ENCODE results near the gene SEMA3G.

SEMA3G gene

GRCh38 chr3:52444860-52445793, at the start of gene SEMA3G:
Gene SEMA3G (minus strand): TSS chr3:52445103. CDS start chr3:52445027, 76 bp downstream.
- DNase-seq (ENCODE audit: low spot score): peak; percentile 88

GRCh38 chr3:52494445-52494844, 49.5 kb upstream of the SEMA3G start:
- DNase-seq (ENCODE audit: low spot score): no peak

DNA sequence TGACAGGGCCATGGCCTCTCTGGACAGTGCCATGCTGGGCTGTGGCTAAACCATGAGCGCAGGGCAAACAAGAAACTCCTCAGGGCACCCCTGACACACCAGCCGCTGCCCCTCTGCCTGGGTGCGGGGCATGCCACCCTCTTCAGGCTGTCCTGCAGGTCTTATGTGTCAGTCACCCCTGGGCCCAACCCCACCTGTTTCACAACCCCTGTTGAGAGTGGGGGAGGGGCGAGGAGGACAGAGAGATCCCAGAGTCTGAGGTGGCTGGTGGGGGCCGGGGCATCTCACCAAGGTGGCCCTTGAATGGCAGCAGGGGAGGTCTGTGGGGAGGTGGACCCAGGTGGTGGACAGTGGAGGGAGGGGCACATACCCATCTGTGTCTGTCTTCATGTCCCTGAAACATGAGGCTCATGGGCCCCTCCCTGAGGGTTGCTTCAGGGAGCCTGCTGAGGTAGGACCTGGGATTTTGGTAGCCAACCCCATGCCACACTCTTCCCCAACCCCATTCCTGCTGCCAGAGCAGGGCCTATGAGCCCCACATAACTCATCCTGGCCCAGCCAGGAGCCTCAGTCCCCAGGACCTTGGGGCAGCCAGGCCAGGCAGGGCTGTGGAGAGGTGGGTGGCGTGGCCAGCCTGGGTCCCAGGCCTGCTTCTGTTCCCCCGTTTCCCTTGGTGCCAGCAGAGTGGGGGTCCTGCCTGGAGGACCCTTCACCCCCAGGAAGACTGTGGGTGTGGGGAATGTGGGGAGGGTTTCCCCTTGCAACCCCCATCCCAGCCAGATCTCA, 48.5 kb upstream of the SEMA3G start:
- DNase-seq (ENCODE audit: low spot score): no peak

DNA sequence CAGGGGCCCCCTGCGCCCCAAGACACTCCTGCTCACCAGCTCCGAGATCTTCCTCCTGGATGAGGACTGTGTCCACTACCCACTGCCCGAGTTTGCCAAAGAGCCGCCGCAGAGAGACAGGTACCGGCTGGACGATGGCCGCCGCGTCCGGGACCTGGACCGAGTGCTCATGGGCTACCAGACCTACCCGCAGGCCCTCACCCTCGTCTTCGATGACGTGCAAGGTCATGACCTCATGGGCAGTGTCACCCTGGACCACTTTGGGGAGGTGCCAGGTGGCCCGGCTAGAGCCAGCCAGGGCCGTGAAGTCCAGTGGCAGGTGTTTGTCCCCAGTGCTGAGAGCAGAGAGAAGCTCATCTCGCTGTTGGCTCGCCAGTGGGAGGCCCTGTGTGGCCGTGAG, 47.2 kb upstream of the SEMA3G start:
- no peak for DNase-seq (ENCODE audit: low spot score)

GRCh38 chr3:52490939-52491526, 46.1 kb upstream of the SEMA3G start:
- DNase-seq (ENCODE audit: low spot score): no peak

DNA sequence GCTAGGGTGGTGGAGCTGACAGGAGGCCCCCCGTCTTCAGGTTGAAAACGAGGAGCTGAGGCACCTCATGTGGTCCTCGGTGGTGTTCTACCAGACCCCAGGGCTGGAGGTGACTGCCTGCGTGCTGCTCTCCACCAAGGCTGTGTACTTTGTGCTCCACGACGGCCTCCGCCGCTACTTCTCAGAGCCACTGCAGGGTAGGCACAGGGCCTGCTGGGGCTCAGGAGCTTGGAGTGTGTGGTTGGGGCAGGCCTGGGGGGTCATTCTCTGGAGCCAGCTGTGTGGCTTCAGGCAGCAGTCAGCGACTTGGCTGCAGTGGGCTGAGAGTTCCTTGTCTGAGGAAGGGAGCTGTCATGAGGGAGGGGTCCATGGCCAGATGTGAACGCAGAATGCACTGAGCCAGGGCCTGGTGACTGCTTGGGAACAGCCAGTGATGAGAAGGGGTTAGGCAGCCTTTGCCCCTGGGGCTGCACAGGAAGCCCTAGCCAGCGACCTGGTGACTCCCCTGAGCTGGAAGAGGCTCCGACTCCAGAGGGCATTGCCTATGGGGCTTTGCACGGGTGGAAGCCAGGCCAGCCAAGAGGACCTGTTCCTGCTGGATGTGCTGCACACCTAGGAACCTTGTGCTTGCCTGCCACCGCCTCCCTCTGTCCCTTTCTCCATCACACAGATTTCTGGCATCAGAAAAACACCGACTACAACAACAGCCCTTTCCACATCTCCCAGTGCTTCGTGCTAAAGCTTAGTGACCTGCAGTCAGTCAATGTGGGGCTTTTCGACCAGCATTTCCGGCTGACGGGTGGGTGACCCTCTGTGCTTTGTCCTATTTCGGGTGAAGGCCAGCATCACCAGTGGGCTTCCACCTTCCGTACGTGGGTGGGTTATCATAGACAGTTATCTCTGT, 45.4 kb upstream of the SEMA3G start:
- no peak for DNase-seq (ENCODE audit: low spot score)

GRCh38 chr3:52489453-52489852, 44.5 kb upstream of the SEMA3G start:
- no peak for DNase-seq (ENCODE audit: low spot score)

DNA sequence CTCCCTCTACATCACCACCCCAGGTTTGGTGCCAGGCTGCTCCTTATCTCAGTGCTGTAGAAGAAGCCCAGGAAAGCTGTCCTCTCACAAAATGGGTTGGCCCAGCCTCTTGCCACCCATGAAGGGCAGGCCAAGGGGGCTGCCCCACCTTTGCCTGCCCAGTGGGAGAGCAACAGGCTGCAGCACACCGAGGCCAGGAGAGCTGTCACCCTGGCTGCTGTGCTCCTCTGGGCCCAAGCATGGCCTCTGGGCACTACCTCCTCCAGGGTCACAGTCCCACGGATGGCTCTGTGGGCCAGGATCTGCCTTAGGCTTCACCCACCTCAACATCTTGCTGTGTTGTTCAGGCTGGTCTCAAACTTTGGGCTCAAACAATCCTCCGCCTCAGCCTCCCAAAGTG, 43.8 kb upstream of the SEMA3G start:
- DNase-seq (ENCODE audit: low spot score): no peak

GRCh38 chr3:52487788-52488691, 43.1 kb upstream of the SEMA3G start:
- DNase-seq (ENCODE audit: low spot score): no peak

DNA sequence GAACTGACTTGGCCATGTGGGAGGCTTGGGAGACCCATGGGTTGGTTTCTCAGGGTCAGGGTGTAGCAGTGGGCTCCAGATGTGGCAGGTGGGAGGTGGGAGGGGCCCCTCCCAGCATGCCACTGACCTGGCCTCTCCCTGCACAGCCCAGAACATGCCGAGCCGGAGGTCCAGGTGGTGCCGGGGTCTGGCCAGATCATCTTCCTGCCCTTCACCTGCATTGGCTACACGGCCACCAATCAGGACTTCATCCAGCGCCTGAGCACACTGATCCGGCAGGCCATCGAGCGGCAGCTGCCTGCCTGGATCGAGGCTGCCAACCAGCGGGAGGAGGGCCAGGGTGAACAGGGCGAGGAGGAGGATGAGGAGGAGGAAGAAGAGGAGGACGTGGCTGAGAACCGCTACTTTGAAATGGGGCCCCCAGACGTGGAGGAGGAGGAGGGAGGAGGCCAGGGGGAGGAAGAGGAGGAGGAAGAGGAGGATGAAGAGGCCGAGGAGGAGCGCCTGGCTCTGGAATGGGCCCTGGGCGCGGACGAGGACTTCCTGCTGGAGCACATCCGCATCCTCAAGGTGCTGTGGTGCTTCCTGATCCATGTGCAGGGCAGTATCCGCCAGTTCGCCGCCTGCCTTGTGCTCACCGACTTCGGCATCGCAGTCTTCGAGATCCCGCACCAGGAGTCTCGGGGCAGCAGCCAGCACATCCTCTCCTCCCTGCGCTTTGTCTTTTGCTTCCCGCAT, 42.3 kb upstream of the SEMA3G start:
- DNase-seq (ENCODE audit: low spot score): no peak

- DNase-seq (ENCODE audit: low spot score): no peak
These were observed 40.0 kb upstream of the SEMA3G start for GRCh38 chr3:52484680-52485461.

DNA sequence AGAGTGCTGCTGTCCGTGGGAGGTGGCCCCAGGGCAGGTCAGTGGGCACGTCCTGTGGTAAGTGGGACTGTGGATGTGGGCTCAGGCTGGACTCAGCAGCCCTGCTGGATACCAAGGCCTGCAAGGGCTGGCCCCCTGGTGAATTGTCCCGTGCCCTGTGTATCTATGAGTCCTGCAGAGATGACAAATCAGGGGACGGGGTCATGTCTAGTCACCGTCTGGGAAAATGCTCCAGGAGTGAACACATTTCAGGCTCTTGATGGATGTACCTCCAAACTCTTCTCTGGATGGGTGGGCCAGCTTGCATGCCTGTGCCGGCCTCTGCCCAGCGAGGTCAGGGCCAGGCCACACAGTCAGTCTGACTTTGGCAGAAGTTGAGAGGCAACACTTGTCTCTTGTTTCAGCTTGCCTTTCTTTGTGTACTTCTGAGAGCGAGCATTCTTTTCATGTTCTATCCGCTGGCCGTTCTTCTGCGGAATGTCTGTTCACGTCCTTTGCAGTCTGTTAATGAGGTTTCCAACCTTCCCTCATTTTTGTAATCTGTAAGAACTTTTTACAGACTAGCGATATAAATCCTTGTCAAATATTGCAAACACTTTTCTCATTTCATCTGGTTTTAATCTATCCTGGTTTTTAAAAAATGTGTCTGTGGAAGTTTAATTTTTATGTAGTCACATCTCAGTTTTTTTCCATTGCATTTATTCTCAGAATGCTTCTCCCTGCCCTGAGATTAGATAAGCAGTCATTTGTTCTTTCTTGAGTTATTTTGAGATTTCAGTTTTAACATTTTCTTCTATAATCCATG, 38.9 kb upstream of the SEMA3G start:
- peak; percentile 81 for DNase-seq (ENCODE audit: low spot score)

GRCh38 chr3:52483081-52483480, 38.2 kb upstream of the SEMA3G start:
- DNase-seq (ENCODE audit: low spot score): no peak

GRCh38 chr3:52481819-52482521, 37.1 kb upstream of the SEMA3G start:
- no peak for DNase-seq (ENCODE audit: low spot score)

GRCh38 chr3:52480768-52481715, 36.1 kb upstream of the SEMA3G start:
- DNase-seq (ENCODE audit: low spot score): no peak

- DNase-seq (ENCODE audit: low spot score): no peak
These were observed 35.1 kb upstream of the SEMA3G start for GRCh38 chr3:52479877-52480575.
